Limb (tissue), 2 donors: ENCODE measurements around the gene RET.
A peak's percentile ranks its signal among the peaks of the same experiment; 100 is the strongest.

Experiments used
- DNase-seq, 2 donors: peaks; one replicate each; pipeline ENCODE4 v3.0.0-alpha.2; 2016; ENCODE audit errors: extremely low spot score in 2 of 2

RET gene

GRCh38 chr10:43120116-43120928, 43.5 kb downstream of the RET start:
- DNase-seq = no peak

- DNase-seq = no peak
Measured at GRCh38 chr10:43120929-43121314, 44.1 kb downstream of the RET start.

GRCh38 chr10:43121444-43121843, 44.6 kb downstream of the RET start:
- no peak for DNase-seq

GRCh38 chr10:43122096-43122495, 45.2 kb downstream of the RET start:
- DNase-seq = no peak

- no peak for DNase-seq
Measured at GRCh38 chr10:43122826-43123225, 46.0 kb downstream of the RET start.

- DNase-seq = peak in 1 of 2 donors; percentile 30
Measured at GRCh38 chr10:43123361-43124093, 46.7 kb downstream of the RET start.

- peak in 1 of 2 donors; percentile 8 for DNase-seq
Measured at GRCh38 chr10:43124094-43124521, 47.2 kb downstream of the RET start.

GRCh38 chr10:43124574-43125273, 47.9 kb downstream of the RET start:
- DNase-seq = peak in 1 of 2 donors; percentile 9

GRCh38 chr10:43125274-43125845, 48.5 kb downstream of the RET start:
- peak in 1 of 2 donors; percentile 15 for DNase-seq

- DNase-seq = no peak
Measured at GRCh38 chr10:43125881-43126731, 49.2 kb downstream of the RET start.

GRCh38 chr10:43126759-43127424, 50.0 kb downstream of the RET start:
- DNase-seq = no peak

GRCh38 chr10:43127442-43127841, 50.6 kb downstream of the RET start:
- no peak for DNase-seq

GRCh38 chr10:43128331-43128730, 51.5 kb downstream of the RET start:
- no peak for DNase-seq

GRCh38 chr10:43128958-43129706, 52.3 kb downstream of the RET start:
- peak in 1 of 2 donors; percentile 32 for DNase-seq

GRCh38 chr10:43130770-43131171, 53.9 kb downstream of the RET start:
- no peak for DNase-seq

- no peak for DNase-seq
Measured at GRCh38 chr10:43131256-43131655, 54.4 kb downstream of the RET start.

GRCh38 chr10:43131906-43132305, 55.0 kb downstream of the RET start:
- DNase-seq = no peak

- no peak for DNase-seq
Measured at GRCh38 chr10:43132867-43133787, 56.3 kb downstream of the RET start.
